SK-N-SH treated with all-trans-retinoic acid at 6 μM for 48 hours (cell line): ENCODE data around the gene PVALEF.

Source experiments
- ATAC-seq: fragments of 200-7000 bp; cut with Tn5 transposase; 3 replicates; pipeline ENCODE4 v1.9.1; 2020; ENCODE audit warnings: mild to moderate bottlenecking, moderate library complexity
- ARNTL ChIP-seq: fragments of 450-650 bp; formaldehyde crosslinking; IDR thresholded peaks from 2 replicates; pipeline ENCODE4 v1.5.0; 2020; ENCODE audit warnings: low read depth, mild to moderate bottlenecking, moderate library complexity, borderline replicate concordance
- BACH2 ChIP-seq: fragments of 250-450 bp; sonication (Bioruptor Pico); IDR thresholded peaks from 2 replicates; pipeline ENCODE4 v1.9.0; 2021; ENCODE audit warnings: mild to moderate bottlenecking, borderline replicate concordance
- CSRNP3 ChIP-seq: fragments of 250-450 bp; sonication (Bioruptor Pico); IDR thresholded peaks from 2 replicates; pipeline ENCODE4 v1.5.1; 2021; ENCODE audit warnings: mild to moderate bottlenecking, moderate library complexity
- GLIS3 ChIP-seq: fragments of 250-450 bp; sonication (Bioruptor Pico); IDR thresholded peaks from 2 replicates; pipeline ENCODE4 v1.5.0; 2020; ENCODE audit warnings: mild to moderate bottlenecking, moderate library complexity
- ISL1 ChIP-seq: fragments of 250-450 bp; sonication (Bioruptor Pico); IDR thresholded peaks from 2 replicates; pipeline ENCODE4 v2.1.2; 2022; ENCODE audit warnings: mild to moderate bottlenecking, moderate library complexity
- PATZ1 ChIP-seq: fragments of 250-450 bp; sonication (Bioruptor Pico); IDR thresholded peaks from 2 replicates; pipeline ENCODE4 v1.8.0; 2020; ENCODE audit warnings: mild to moderate bottlenecking, moderate library complexity, borderline replicate concordance
- POU6F1 ChIP-seq: fragments of 250-450 bp; sonication (Bioruptor Pico); IDR thresholded peaks from 2 replicates; pipeline ENCODE4 v1.8.0; 2021; ENCODE audit warnings: low read depth, mild to moderate bottlenecking, moderate library complexity, borderline replicate concordance
- PPARA ChIP-seq: fragments of 250-450 bp; sonication (Bioruptor Pico); IDR thresholded peaks from 2 replicates; pipeline ENCODE4 v1.5.0; 2020; ENCODE audit warnings: mild to moderate bottlenecking, borderline replicate concordance
- TOX ChIP-seq: fragments of 250-450 bp; sonication (Bioruptor Pico); IDR thresholded peaks from 2 replicates; pipeline ENCODE4 v1.8.0; 2021; ENCODE audit warnings: mild to moderate bottlenecking, moderate library complexity, borderline replicate concordance
- TSHZ2 ChIP-seq: fragments of 250-450 bp; sonication (Bioruptor Pico); IDR thresholded peaks from 2 replicates; pipeline ENCODE4 v1.5.0; 2020; ENCODE audit warnings: mild to moderate bottlenecking, moderate library complexity
- ZC3H10 ChIP-seq: fragments of 250-450 bp; sonication (Bioruptor Pico); IDR thresholded peaks from 2 replicates; pipeline ENCODE4 v1.5.1; 2021; ENCODE audit warnings: mild to moderate bottlenecking, moderate library complexity
- ZFP3 ChIP-seq: fragments of 250-450 bp; sonication (Bioruptor Pico); IDR thresholded peaks from 2 replicates; pipeline ENCODE4 v1.5.0; 2020; ENCODE audit warnings: mild to moderate bottlenecking, moderate library complexity
- ZFP30 ChIP-seq: fragments of 450-650 bp; formaldehyde crosslinking; IDR thresholded peaks from 2 replicates; pipeline ENCODE4 v1.5.0; 2022; ENCODE audit warnings: mild to moderate bottlenecking, moderate library complexity
- ZNF565 ChIP-seq: fragments of 450-650 bp; formaldehyde crosslinking; conservative IDR thresholded peaks from 2 replicates; pipeline ENCODE4 v1.5.0; 2020; ENCODE audit warnings: low read depth, mild to moderate bottlenecking, moderate library complexity
- ZNF70 ChIP-seq: fragments of 450-650 bp; formaldehyde crosslinking; IDR thresholded peaks from 2 replicates; pipeline ENCODE4 v1.5.0; 2020; ENCODE audit warnings: mild to moderate bottlenecking, moderate library complexity
- ZNF8 ChIP-seq: fragments of 450-650 bp; formaldehyde crosslinking; IDR thresholded peaks from 2 replicates; pipeline ENCODE4 v1.5.0; 2020; ENCODE audit warnings: mild to moderate bottlenecking, moderate library complexity

The PVALEF gene

GRCh38 chr17:81126281-81127132 is 38.8 kb upstream of the PVALEF start (continued):
- no peak for TF ChIP-seq TSHZ2 (CRISPR knock-in tag)
- TF ChIP-seq, all 23 proteins: peak for 0

- no peak for ATAC-seq
- TF ChIP-seq POU6F1 (CRISPR knock-in tag) (no peak), CSRNP3 (CRISPR knock-in tag) (no peak), ARNTL (CRISPR knock-in tag) (no peak), ISL1 (no peak), BACH2 (CRISPR knock-in tag) (no peak), ZNF565 (no peak), GLIS3 (CRISPR knock-in tag) (no peak), ZFP3 (CRISPR knock-in tag) (no peak), ZFP30 (no peak), ZC3H10 (CRISPR knock-in tag) (no peak), ZNF8 (CRISPR knock-in tag) (no peak), TOX (CRISPR knock-in tag) (no peak), PATZ1 (CRISPR knock-in tag) (no peak), PPARA (CRISPR knock-in tag) (no peak), ZNF70 (CRISPR knock-in tag) (no peak)
These were observed 38.2 kb upstream of the PVALEF start for GRCh38 chr17:81127133-81127455.

- TF ChIP-seq TOX (CRISPR knock-in tag) (no peak), ZC3H10 (CRISPR knock-in tag) (no peak), TSHZ2 (CRISPR knock-in tag) (no peak)
- no peak for ATAC-seq
These were observed 37.7 kb upstream of the PVALEF start for GRCh38 chr17:81127526-81128177.
